HCT116 (cell line): ENCODE measurements around the gene SLC22A7.

Experiments
- EGR1 ChIP-seq: IDR thresholded peaks from 2 replicates; pipeline ENCODE4 v1.6.1; 2012; ENCODE audit warnings: low read depth
- JUND ChIP-seq: IDR thresholded peaks from 2 replicates; pipeline ENCODE4 v1.6.1; 2012
- POLR2A ChIP-seq: IDR thresholded peaks from 2 replicates; pipeline ENCODE4 v1.7.0; 2011; ENCODE audit warnings: borderline replicate concordance; ENCODE audit not compliant: insufficient read depth, insufficient read length; ENCODE audit errors: extremely low read depth
- POLR2AphosphoS5 ChIP-seq: IDR thresholded peaks from 2 replicates; pipeline ENCODE4 v1.6.1; 2011; ENCODE audit warnings: mild to moderate bottlenecking, low read depth, low read length, moderate library complexity
- RAD21 ChIP-seq: IDR thresholded peaks from 2 replicates; pipeline ENCODE4 v1.6.1; 2012; ENCODE audit warnings: low read depth, mild to moderate bottlenecking
- SRF ChIP-seq: IDR thresholded peaks from 2 replicates; pipeline ENCODE4 v1.6.1; 2012; ENCODE audit warnings: low read depth
- TCF7L2 ChIP-seq: IDR thresholded peaks from 2 replicates; pipeline ENCODE4 v1.7.0; 2011; ENCODE audit warnings: borderline replicate concordance, inconsistent platforms; ENCODE audit not compliant: insufficient read depth, insufficient read length; ENCODE audit errors: extremely low read depth
- TF ChIP-seq, protein P1 (sequence below), 3 experiments: fragments of 200-600 bp in 1 of 3; sonication (generic) in 1 of 3; IDR thresholded peaks in 2 of 3; conservative IDR thresholded peaks in 1 of 3; 2 replicates each; pipeline ENCODE4 v1.5.1; 2012 to 2017; ENCODE audit warnings: low read depth in 2 of 3, low read length in 2 of 3, antibody characterized with exemption in 1 of 3, borderline replicate concordance in 1 of 3, control low read depth in 1 of 3, mild to moderate bottlenecking in 1 of 3, mixed read lengths in 1 of 3, mixed run types in 1 of 3, moderate library complexity in 1 of 3; ENCODE audit not compliant: insufficient read depth in 1 of 3

DNA sequence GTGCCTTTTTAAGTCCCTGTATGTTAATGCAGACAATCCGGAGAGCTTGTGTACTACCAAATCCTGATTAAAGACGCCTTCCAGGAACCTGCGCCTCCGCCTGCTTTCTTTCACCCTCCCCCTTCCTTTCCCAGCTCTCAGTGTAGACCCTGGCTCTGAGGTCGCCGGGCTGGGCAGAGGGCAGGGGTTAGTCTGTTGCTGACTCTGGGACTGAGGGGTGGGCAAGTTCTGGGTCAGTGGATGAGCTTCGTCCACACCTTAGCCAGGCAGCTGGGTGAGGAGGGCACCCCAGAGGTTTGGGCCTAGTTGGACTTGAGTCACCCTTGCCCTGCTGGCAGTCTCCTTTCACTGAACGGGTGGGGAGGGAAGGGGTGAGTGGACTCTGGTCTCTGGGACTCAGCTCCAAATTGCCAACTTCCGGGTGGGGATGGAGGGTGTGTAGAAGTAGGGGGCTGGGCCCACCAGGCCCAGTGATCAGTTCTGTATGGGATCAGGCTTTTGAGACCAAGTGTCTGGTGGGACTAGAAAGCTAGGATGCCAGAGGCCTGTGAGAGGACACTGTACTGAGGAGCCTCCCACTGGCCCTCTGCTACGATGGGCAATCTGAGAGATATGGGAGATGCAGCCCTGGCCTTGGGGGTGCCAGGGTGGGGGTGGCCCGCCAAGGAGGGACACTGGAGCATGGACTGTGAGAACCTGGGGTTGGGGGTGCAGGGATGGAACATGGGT, 21.3 kb upstream of the SLC22A7 start:
- TF ChIP-seq TCF7L2, result no peak
- TF ChIP-seq, protein P1, sequence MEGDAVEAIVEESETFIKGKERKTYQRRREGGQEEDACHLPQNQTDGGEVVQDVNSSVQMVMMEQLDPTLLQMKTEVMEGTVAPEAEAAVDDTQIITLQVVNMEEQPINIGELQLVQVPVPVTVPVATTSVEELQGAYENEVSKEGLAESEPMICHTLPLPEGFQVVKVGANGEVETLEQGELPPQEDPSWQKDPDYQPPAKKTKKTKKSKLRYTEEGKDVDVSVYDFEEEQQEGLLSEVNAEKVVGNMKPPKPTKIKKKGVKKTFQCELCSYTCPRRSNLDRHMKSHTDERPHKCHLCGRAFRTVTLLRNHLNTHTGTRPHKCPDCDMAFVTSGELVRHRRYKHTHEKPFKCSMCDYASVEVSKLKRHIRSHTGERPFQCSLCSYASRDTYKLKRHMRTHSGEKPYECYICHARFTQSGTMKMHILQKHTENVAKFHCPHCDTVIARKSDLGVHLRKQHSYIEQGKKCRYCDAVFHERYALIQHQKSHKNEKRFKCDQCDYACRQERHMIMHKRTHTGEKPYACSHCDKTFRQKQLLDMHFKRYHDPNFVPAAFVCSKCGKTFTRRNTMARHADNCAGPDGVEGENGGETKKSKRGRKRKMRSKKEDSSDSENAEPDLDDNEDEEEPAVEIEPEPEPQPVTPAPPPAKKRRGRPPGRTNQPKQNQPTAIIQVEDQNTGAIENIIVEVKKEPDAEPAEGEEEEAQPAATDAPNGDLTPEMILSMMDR (IDR thresholded peaks at IDR 0.05 in 2 of 3, conservative IDR thresholded peaks at IDR 0.05 in 1 of 3; ENCODE audit: borderline replicate concordance in 1 of 3, insufficient read depth in 1 of 3, low read depth in 2 of 3, low read length in 2 of 3), result no peak
- TF ChIP-seq JUND, result no peak
- no peak for TF ChIP-seq POLR2AphosphoS5
- no peak for TF ChIP-seq POLR2A
- TF ChIP-seq SRF, result no peak
- no peak for TF ChIP-seq RAD21
- TF ChIP-seq EGR1, result no peak
